ENCODE data around the gene STAM2. TPM values are rescaled to one million over a fixed set of nuclear protein-coding genes. Genes with fewer than 3 reads are reported as not detected.
A peak's percentile ranks its signal among the peaks of the same experiment; 100 is the strongest.
"Not testable (repeated sequence)": the region's sequence is repeated elsewhere in the genome, so short reads cannot be mapped to it uniquely, and the experiment has no call there.

STAM2 gene
- total and polyA plus RNA-seq, 5 donors = 8.2 to 32.2 (median 26.8) TPM

DNA sequence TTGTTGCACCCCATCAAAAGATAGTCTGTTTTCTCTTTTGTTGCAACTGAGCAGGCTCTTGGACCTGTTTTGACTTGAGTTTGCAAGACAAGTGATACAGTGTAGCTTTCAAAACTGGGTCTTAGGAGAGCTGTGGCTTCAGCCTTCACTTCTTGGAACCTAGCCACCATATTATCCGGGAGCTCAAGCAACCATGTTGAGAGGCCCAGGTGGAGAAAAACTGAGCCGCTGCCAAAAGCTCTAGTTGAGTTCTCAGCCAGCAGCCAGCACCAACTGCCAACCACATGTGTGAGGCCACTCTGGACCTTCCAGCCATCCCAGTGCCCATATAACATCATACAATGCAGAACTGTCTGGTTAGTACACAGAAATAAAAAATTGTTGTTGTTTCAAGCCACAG lies 82.1 kb downstream of the STAM2 start:
- WGBS = 48% methylated on average over 2 of the region's 2 CpGs
- DNase-seq (no peak), ATAC-seq (no peak)
- Histone ChIP-seq H3K4me1 (ENCODE audit: control insufficient read depth, insufficient read depth, low read length) (peaks cover 3% of the 10 kb centered on the region), H3K27ac (ENCODE audit: low read length) (no peak overlapping the region), H3K9me3 (ENCODE audit: control insufficient read depth, low read length) (no peaks in the 10 kb centered on the region), H3K27me3 (ENCODE audit: control insufficient read depth, insufficient read depth) (no peaks in the 10 kb centered on the region), H3K4me3 (ENCODE audit: low read length) (no peak overlapping the region)
- intact Hi-C loops (cut with DNase I) = no loop called here

DNA sequence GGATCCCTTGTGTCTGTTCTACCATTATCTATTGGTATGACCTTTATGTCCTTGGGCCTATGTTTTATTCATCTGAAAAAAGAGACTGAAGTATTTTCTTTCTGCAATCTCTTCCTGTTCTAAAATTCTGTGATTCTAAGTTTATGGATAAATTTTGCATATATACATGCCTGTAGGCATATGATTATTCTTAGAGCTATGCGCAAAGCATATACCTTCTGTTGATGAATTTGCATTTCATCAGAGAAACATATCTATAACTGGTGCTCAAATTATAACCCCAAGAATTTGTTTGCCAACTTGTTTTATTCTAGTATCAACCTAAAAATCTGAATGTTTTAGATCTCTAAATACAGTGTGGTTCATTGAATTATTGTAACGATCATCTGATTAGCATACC lies 83.5 kb downstream of the STAM2 start:
- H3K27ac ChIP-seq (ENCODE audit: low read length) = no peak overlapping the region
- intact Hi-C loops (cut with DNase I) = no loop called here
- H3K27me3 ChIP-seq (ENCODE audit: control insufficient read depth, insufficient read depth) = no peaks in the 10 kb centered on the region
- no peak for DNase-seq
- over 99% methylated on average over 2 of the region's 2 CpGs for WGBS
- H3K4me3 ChIP-seq (ENCODE audit: low read length) = no peak overlapping the region
- H3K4me1 ChIP-seq (ENCODE audit: control insufficient read depth, insufficient read depth, low read length) = no peaks in the 10 kb centered on the region
- ATAC-seq = no peak
- H3K9me3 ChIP-seq (ENCODE audit: control insufficient read depth, low read length) = no peaks in the 10 kb centered on the region

DNA sequence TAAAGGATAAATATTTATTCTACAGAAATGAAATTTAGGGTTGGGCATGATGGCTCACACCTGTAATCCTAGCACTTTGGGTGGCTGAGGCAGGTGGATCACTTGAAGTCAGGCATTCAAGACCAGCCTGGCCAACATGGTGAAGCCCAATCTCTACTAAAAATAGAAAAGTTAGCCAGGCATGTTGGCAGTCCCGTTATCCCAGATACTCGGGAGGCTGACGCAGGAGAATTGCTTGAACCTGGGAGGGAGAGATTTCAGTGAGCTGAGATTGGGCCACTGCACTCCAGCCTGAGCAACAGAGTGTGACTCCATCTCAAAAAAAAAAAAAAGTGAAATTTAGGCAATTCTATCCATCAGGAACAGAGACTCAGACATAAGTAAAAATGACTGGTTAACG lies 84.8 kb downstream of the STAM2 start:
- 76% methylated on average over 4 of the region's 4 CpGs for WGBS
- not testable (repeated sequence) for H3K9me3 ChIP-seq (ENCODE audit: control insufficient read depth, low read length); ATAC-seq

DNA sequence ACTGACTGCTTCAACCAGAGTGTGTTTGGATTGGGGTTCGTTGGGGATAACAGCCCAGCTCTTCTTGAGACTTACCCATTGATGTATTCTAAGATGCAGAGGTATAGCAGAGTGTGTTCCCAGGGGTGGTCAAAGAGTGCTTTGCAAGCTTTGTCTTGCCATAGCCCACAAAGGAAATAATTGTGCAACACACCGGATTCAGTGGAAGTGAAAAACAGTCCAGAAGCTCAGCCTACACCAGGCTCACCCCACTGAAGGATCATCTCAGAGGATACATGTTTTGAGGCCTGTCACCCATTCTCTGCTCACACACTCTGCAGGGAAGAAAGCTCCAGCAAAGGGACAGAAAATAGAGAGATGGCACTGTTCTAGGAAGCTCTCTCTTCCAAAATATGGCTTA lies 86.3 kb downstream of the STAM2 start:
- DNase-seq (no peak), ATAC-seq (peak in 1 of 2 donors; percentile 38)
- H3K27ac ChIP-seq (ENCODE audit: low read length) = no peak overlapping the region
- 80% methylated on average over 2 of the region's 2 CpGs for WGBS
- no peaks in the 10 kb centered on the region for H3K9me3 ChIP-seq (ENCODE audit: control insufficient read depth, low read length)
- no peaks in the 10 kb centered on the region for H3K4me1 ChIP-seq (ENCODE audit: control insufficient read depth, insufficient read depth, low read length)
- intact Hi-C loops (cut with DNase I) = no loop called here
- no peak overlapping the region for H3K4me3 ChIP-seq (ENCODE audit: low read length)
- H3K27me3 ChIP-seq (ENCODE audit: control insufficient read depth, insufficient read depth) = no peaks in the 10 kb centered on the region

More for the DNA sequence above, 84.8 kb downstream of the STAM2 start:
- intact Hi-C loops (cut with DNase I); H3K27me3 ChIP-seq (ENCODE audit: control insufficient read depth, insufficient read depth); H3K4me1 ChIP-seq (ENCODE audit: control insufficient read depth, insufficient read depth, low read length); DNase-seq; H3K4me3 ChIP-seq (ENCODE audit: low read length); H3K27ac ChIP-seq (ENCODE audit: low read length): not testable (repeated sequence)

DNA sequence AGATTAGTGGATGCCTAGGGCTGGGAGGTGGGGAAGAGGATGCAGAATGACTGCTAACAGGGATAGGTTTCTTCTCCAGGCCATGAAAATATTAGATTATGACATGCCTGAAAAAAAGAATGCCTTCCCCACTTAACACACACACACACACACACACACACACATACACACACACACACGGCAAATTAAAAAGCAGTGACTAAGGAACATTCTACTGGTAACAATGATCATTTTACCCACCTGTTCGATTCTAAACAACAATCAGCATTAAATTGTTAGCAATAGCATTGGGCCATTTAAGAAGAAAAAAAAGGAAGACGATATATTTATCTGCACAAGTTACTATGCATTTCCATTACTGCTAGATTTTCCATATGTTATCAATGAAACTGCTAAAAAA lies 87.6 kb downstream of the STAM2 start:
- ATAC-seq (no peak), DNase-seq (no peak)
- Histone ChIP-seq H3K27me3 (ENCODE audit: control insufficient read depth, insufficient read depth) (no peaks in the 10 kb centered on the region), H3K4me1 (ENCODE audit: control insufficient read depth, insufficient read depth, low read length) (no peaks in the 10 kb centered on the region), H3K9me3 (ENCODE audit: control insufficient read depth, low read length) (no peaks in the 10 kb centered on the region), H3K4me3 (ENCODE audit: low read length) (no peak overlapping the region), H3K27ac (ENCODE audit: low read length) (no peak overlapping the region)
- WGBS = 72% methylated on average over 3 of the region's 3 CpGs
- intact Hi-C loops (cut with DNase I) = no loop called here

DNA sequence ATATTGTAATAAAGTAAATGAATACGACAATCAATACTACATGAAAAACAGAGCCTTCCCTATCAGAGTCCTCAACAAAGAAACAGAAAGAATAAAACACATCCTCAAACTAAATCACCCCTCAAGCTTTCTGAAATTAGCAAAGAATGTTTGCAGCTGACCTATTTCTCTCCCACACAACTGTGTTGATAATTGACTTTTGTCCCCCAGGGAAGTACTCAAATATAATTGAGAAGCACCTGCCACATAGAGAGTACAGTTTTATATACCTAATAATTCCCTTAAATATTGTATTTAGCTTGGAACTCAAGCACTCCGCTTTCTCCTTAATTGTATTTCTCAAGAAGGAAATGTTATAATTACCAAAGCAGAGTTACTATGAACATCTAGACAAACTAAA lies 89.3 kb downstream of the STAM2 start:
- intact Hi-C loops (cut with DNase I) = no loop called here
- Histone ChIP-seq H3K4me1 (ENCODE audit: control insufficient read depth, insufficient read depth, low read length) (no peaks in the 10 kb centered on the region), H3K9me3 (ENCODE audit: control insufficient read depth, low read length) (no peaks in the 10 kb centered on the region), H3K4me3 (ENCODE audit: low read length) (no peak overlapping the region), H3K27ac (ENCODE audit: low read length) (no peak overlapping the region), H3K27me3 (ENCODE audit: control insufficient read depth, insufficient read depth) (no peaks in the 10 kb centered on the region)
- DNase-seq (no peak), ATAC-seq (no peak)
- 95% methylated on average over 2 of the region's 2 CpGs for WGBS

DNA sequence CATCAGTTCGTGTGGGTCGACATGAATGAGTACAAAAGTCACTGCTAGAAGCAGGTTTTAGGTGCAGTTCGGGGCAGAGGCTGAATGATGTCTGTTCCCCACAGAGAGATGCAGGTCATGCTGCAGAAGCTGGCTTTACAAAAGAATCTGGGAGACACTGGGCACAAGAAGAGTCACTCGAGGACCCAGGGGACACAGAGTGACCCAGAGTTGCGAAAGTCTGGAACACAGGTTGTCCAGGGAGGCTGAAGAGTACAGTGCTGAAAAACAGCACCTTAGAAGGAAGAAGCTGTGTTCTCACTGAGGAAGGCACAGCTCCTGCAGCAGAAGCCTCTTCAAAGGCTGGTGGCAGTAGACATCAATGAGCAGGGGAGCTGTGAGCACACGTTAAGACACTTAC lies 91.5 kb downstream of the STAM2 start:
- H3K4me1 ChIP-seq (ENCODE audit: control insufficient read depth, insufficient read depth, low read length) = no peaks in the 10 kb centered on the region
- intact Hi-C loops (cut with DNase I) = no loop called here
- 86% methylated on average over 6 of the region's 6 CpGs for WGBS
- H3K27me3 ChIP-seq (ENCODE audit: control insufficient read depth, insufficient read depth) = no peaks in the 10 kb centered on the region
- no peaks in the 10 kb centered on the region for H3K9me3 ChIP-seq (ENCODE audit: control insufficient read depth, low read length)
- no peak overlapping the region for H3K4me3 ChIP-seq (ENCODE audit: low read length)
- DNase-seq (no peak), ATAC-seq (no peak)
- no peak overlapping the region for H3K27ac ChIP-seq (ENCODE audit: low read length)

DNA sequence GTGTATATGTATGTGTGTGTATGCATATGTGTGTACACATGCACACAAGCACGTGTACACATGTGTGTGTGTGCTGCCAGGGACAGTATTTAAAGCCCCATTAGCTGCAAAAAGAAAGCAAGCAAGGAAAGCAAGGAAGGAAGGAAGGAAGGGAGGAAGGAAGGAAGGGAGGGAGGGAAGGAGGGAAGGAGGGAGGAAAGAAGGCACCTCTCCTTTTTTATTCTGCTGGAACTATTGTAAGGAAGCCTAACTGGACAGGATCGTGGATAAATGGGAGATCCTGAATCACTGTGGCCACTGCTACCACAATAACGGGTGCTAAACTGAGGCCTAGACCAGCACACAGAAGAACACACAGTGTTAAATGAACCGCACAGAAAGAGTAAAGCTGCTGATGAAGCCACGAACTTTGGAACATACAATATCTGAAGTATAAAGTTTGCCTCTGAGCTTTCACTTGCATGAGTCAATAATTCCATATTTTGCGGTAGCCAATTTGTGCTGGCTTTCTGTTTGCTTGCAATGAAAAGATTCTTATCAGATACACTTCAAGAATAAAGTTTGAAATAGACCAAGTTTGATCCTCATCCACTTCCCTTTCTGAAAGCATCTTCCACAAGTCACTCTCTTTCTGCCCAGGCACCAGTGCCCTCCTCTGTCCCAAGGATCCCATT lies 92.2 kb downstream of the STAM2 start:
- intact Hi-C loops (cut with DNase I) = no loop called here

DNA sequence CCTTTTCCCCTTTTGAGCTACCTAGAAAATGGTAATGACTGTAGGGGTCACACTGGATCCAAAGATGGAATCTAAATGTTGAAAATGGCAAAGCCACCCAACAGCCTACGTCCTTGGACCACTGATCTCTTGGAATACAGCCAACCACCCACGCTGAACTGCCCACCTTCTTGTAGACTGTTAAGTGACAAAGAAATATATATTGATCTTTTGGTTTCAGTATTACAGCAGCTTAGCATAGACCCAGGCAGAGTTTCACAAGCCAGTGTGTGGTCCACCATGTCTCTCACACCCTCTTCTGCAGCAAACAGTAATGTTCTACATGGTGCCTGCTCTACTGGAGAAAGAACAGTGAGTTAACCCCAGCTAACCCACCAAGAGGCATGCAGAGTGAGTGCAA lies 96.9 kb downstream of the STAM2 start:
- DNase-seq (no peak), ATAC-seq (no peak)
- WGBS = 76% methylated on average over 2 of the region's 2 CpGs
- intact Hi-C loops (cut with DNase I) = no loop called here
- Histone ChIP-seq H3K27ac (ENCODE audit: low read length) (no peak overlapping the region), H3K27me3 (ENCODE audit: control insufficient read depth, insufficient read depth) (no peaks in the 10 kb centered on the region), H3K4me3 (ENCODE audit: low read length) (no peak overlapping the region), H3K9me3 (ENCODE audit: control insufficient read depth, low read length) (no peaks in the 10 kb centered on the region), H3K4me1 (ENCODE audit: control insufficient read depth, insufficient read depth, low read length) (peaks cover 2% of the 10 kb centered on the region)

More for the DNA sequence above, 92.2 kb downstream of the STAM2 start:
- H3K9me3 ChIP-seq (ENCODE audit: control insufficient read depth, low read length) = no peaks in the 10 kb centered on the region
- WGBS = 83% methylated on average over 6 of the region's 6 CpGs
- H3K27me3 ChIP-seq (ENCODE audit: control insufficient read depth, insufficient read depth) = no peaks in the 10 kb centered on the region
- ATAC-seq (no peak), DNase-seq (no peak)
- H3K27ac ChIP-seq (ENCODE audit: low read length) = no peak overlapping the region
- no peak overlapping the region for H3K4me3 ChIP-seq (ENCODE audit: low read length)
- H3K4me1 ChIP-seq (ENCODE audit: control insufficient read depth, insufficient read depth, low read length) = no peaks in the 10 kb centered on the region

DNA sequence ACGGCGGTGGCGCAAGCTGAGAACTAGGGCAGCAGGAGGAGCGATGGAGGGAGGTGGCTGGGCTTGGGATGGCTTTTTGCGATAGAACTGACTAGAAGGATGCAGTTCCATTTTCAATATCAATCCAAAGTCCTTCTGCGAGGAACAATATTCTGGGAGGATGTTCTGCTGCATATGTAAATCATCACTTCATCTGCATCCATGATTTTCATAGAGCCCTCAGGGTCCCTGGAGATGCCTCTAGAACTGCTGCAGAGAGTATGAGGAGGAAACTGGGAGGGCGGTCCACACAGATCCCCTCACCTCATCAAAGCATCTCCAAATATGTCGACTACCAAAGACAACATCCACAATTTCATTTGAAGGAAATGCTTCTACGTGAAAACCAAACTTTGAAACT lies 97.5 kb downstream of the STAM2 start:
- no peak overlapping the region for H3K4me3 ChIP-seq (ENCODE audit: low read length)
- WGBS = 96% methylated on average over 9 of the region's 9 CpGs
- DNase-seq (no peak), ATAC-seq (no peak)
- H3K27me3 ChIP-seq (ENCODE audit: control insufficient read depth, insufficient read depth) = no peaks in the 10 kb centered on the region
- H3K4me1 ChIP-seq (ENCODE audit: control insufficient read depth, insufficient read depth, low read length) = peaks cover 2% of the 10 kb centered on the region
- H3K9me3 ChIP-seq (ENCODE audit: control insufficient read depth, low read length) = no peaks in the 10 kb centered on the region
- H3K27ac ChIP-seq (ENCODE audit: low read length) = no peak overlapping the region
- intact Hi-C loops (cut with DNase I) = no loop called here

DNA sequence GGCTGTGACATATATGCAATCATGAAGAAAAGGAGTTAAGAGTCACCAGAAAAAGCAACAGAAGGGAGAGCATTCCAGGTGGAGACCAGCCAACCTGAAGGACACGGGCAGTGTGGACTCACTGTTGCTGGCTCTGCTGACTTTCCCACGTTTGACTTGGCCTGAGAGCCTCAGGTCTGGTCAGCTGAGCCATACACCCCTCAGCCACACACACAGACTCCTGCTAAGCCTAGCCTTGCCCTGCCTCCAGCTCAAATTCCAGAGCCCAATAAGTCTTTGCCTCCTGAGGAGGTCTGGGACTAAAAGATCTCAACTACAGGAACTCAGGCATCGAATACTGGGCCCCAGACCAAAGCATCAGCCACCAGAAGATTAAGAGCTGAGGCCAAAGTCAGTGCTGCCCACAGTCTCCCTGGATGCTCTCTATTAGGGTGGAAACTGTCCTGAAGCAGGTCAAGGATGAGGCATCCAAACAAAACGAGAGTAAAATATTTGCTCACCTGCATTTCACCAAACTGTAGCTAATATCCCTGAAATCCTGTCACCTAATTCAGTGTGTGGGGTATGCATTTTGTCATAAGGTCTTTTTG lies 100.0 kb downstream of the STAM2 start:
- intact Hi-C loops (cut with DNase I) = no loop called here
- Histone ChIP-seq H3K27ac (ENCODE audit: low read length) (no peak overlapping the region), H3K4me3 (ENCODE audit: low read length) (no peak overlapping the region), H3K4me1 (ENCODE audit: control insufficient read depth, insufficient read depth, low read length) (peaks cover 2% of the 10 kb centered on the region), H3K27me3 (ENCODE audit: control insufficient read depth, insufficient read depth) (no peaks in the 10 kb centered on the region), H3K9me3 (ENCODE audit: control insufficient read depth, low read length) (no peaks in the 10 kb centered on the region)
- WGBS = 42% methylated on average over 4 of the region's 4 CpGs
- DNase-seq (no peak), ATAC-seq (peak in 1 of 2 donors; percentile 40)

DNA sequence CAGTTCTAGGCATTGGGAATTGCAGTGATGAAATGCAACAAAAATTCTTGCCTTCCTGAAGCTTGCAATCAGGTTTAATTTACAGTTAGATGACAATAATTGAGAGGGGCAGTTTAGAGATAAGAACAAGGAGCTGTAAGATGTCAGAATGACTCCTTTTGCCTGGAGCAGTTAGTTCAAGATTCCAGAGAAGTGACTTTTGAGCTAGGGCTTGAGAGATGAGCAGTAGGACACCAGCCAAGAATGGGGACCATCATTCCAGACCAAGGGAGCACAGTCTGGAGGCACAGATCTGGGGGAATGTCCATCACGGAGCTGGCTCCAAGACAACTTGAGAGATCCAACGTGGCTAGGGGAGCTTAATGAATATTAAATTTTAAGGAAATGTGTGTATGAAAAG lies 103.6 kb downstream of the STAM2 start:
- ATAC-seq (no peak), DNase-seq (no peak)
- 80% methylated on average over 2 of the region's 2 CpGs for WGBS

More for the DNA sequence above, 103.6 kb downstream of the STAM2 start:
- Histone ChIP-seq H3K27me3 (ENCODE audit: control insufficient read depth, insufficient read depth) (no peaks in the 10 kb centered on the region), H3K9me3 (ENCODE audit: control insufficient read depth, low read length) (no peaks in the 10 kb centered on the region), H3K4me1 (ENCODE audit: control insufficient read depth, insufficient read depth, low read length) (peaks cover 2% of the 10 kb centered on the region), H3K27ac (ENCODE audit: low read length) (no peak overlapping the region), H3K4me3 (ENCODE audit: low read length) (no peak overlapping the region)
- intact Hi-C loops (cut with DNase I) = no loop called here
